ENCODE measurements around the gene KAT8. TPM values are rescaled to one million over a fixed set of nuclear protein-coding genes. Genes with fewer than 3 reads are reported as not detected.

KAT8 gene
- total and polyA plus RNA-seq, 2 of the 13 experiments (the other 11 are each of a cell fraction or from before 2014, with no cell fraction given): 79.0 to 84.2 TPM

DNA sequence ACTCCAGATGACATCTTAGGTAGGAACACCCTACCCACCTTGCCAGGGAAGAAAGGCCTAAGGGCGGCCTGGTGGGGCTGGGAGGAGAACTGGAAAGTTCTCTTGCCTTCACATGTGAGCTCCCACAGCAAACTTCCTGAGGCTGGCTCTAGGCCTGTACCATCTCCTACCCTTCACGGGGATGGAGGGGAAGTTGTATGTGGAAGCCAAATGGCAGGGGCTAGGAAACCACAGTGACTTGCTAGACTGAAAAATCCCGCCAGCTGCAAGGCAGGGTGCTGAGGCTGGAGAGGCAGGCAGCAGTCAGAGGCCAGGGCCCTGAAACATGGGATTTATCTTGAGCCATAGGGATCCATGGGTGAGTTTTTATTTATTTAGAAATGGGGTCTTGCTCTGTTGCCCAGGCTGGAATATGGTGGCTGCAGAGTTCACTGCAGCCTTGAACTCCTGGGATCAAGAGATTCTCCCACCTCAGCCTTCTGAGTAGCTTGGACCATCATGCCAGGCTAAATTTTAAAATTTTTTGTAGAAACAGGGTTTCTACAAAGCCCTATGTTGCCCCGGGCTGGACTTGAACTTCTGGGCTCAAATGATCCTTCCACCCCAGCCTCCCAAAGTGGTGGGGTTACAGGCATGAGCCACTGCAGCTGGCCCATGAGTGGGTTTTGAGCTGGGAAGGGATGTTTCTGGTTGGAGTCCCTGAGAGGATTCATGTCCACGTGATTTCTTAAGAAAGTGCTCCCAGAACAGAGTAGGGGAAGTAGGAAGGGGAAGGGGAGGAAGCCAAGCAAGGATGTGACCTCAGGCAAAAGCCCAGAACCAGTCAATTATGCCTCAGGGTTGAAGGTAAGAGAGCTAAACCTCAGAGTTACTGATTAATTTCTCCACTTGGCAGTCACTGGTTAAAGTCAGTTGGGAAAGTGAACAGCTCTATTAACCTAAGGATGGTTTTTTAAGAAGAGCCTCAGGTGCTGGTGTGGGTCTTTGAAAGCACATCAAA lies 4.0 kb upstream of the KAT8 start (continued):
- TF ChIP-seq, protein P1, sequence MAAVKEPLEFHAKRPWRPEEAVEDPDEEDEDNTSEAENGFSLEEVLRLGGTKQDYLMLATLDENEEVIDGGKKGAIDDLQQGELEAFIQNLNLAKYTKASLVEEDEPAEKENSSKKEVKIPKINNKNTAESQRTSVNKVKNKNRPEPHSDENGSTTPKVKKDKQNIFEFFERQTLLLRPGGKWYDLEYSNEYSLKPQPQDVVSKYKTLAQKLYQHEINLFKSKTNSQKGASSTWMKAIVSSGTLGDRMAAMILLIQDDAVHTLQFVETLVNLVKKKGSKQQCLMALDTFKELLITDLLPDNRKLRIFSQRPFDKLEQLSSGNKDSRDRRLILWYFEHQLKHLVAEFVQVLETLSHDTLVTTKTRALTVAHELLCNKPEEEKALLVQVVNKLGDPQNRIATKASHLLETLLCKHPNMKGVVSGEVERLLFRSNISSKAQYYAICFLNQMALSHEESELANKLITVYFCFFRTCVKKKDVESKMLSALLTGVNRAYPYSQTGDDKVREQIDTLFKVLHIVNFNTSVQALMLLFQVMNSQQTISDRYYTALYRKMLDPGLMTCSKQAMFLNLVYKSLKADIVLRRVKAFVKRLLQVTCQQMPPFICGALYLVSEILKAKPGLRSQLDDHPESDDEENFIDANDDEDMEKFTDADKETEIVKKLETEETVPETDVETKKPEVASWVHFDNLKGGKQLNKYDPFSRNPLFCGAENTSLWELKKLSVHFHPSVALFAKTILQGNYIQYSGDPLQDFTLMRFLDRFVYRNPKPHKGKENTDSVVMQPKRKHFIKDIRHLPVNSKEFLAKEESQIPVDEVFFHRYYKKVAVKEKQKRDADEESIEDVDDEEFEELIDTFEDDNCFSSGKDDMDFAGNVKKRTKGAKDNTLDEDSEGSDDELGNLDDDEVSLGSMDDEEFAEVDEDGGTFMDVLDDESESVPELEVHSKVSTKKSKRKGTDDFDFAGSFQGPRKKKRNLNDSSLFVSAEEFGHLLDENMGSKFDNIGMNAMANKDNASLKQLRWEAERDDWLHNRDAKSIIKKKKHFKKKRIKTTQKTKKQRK (IDR thresholded peaks at IDR 0.05; ENCODE audit: low read length): no peak
- no peak for TF ChIP-seq CREB1 (IDR thresholded peaks at IDR 0.05)
- TF ChIP-seq CREB1 (CRISPR knock-in tag; IDR thresholded peaks at IDR 0.05): 0 out of 2 replicates have a peak, but pooled peaks have one; percentile 27
- no peak for TF ChIP-seq NFYB (CRISPR knock-in tag; IDR thresholded peaks at IDR 0.05)
- TF ChIP-seq BORCS8-MEF2B (CRISPR knock-in tag; IDR thresholded peaks at IDR 0.05): 0 out of 2 replicates have a peak, but pooled peaks have one; percentile 40
- no peak for TF ChIP-seq KLF16 (CRISPR knock-in tag; IDR thresholded peaks at IDR 0.05)
- no peak for TF ChIP-seq DNMT3B (CRISPR knock-in tag; conservative IDR thresholded peaks at IDR 0.05)
- 0 out of 2 replicates have a peak, but pooled peaks have one; percentile 26 for TF ChIP-seq AHDC1 (CRISPR knock-in tag; IDR thresholded peaks at IDR 0.05; ENCODE audit: borderline replicate concordance)
- no peak for TF ChIP-seq FOSL1 (CRISPR knock-in tag; IDR thresholded peaks at IDR 0.05; ENCODE audit: borderline replicate concordance)
- TF ChIP-seq, protein P2, sequence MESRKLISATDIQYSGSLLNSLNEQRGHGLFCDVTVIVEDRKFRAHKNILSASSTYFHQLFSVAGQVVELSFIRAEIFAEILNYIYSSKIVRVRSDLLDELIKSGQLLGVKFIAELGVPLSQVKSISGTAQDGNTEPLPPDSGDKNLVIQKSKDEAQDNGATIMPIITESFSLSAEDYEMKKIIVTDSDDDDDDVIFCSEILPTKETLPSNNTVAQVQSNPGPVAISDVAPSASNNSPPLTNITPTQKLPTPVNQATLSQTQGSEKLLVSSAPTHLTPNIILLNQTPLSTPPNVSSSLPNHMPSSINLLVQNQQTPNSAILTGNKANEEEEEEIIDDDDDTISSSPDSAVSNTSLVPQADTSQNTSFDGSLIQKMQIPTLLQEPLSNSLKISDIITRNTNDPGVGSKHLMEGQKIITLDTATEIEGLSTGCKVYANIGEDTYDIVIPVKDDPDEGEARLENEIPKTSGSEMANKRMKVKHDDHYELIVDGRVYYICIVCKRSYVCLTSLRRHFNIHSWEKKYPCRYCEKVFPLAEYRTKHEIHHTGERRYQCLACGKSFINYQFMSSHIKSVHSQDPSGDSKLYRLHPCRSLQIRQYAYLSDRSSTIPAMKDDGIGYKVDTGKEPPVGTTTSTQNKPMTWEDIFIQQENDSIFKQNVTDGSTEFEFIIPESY (CRISPR knock-in tag; IDR thresholded peaks at IDR 0.05): 0 out of 2 replicates have a peak, but pooled peaks have one; percentile 13
- 0 out of 2 replicates have a peak, but pooled peaks have one; percentile 4 for TF ChIP-seq KLF13 (CRISPR knock-in tag; IDR thresholded peaks at IDR 0.05)
- TF ChIP-seq, protein P3, sequence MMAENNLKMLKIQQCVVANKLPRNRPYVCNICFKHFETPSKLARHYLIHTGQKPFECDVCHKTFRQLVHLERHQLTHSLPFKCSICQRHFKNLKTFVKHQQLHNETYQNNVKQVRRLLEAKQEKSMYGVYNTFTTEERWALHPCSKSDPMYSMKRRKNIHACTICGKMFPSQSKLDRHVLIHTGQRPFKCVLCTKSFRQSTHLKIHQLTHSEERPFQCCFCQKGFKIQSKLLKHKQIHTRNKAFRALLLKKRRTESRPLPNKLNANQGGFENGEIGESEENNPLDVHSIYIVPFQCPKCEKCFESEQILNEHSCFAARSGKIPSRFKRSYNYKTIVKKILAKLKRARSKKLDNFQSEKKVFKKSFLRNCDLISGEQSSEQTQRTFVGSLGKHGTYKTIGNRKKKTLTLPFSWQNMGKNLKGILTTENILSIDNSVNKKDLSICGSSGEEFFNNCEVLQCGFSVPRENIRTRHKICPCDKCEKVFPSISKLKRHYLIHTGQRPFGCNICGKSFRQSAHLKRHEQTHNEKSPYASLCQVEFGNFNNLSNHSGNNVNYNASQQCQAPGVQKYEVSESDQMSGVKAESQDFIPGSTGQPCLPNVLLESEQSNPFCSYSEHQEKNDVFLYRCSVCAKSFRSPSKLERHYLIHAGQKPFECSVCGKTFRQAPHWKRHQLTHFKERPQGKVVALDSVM (CRISPR knock-in tag; IDR thresholded peaks at IDR 0.05): peak; percentile 28
- TF ChIP-seq ZNF296 (CRISPR knock-in tag; conservative IDR thresholded peaks at IDR 0.05): no peak
- 0 out of 2 replicates have a peak, but pooled peaks have one; percentile 16 for TF ChIP-seq ZSCAN31 (CRISPR knock-in tag; IDR thresholded peaks at IDR 0.05; ENCODE audit: low read depth)

Measured in HepG2 (cell line).